Endothelial cell of umbilical vein (primary cell): ENCODE data around the gene METTL6. TPM values are rescaled to one million over a fixed set of nuclear protein-coding genes. Genes with fewer than 3 reads are reported as not detected.

Experiments
- BruUV-seq: library from RNA; stranded (reverse); fragments of 400-500 nt; replicated peaks from 2 replicates; lab custom pipeline; 2021; lab: Mats Ljungman, UMichigan
- CTCF ChIA-PET: fragments of 300-600, 350-600 bp; sonication (Branson Sonifier 250); formaldehyde crosslinking; loops from one replicate; lab custom pipeline; 2021; ENCODE audit warnings: antibody characterized with exemption, inconsistent platforms; lab: Charles Lee
- POLR2A ChIA-PET: fragments of 300-600, 350-600 bp; sonication (Branson Sonifier 250); formaldehyde crosslinking; loops from one replicate; lab custom pipeline; 2021; ENCODE audit warnings: antibody characterized with exemption, inconsistent platforms; lab: Charles Lee
- DNase-seq: peaks from one replicate; pipeline ENCODE4 v3.0.0-alpha.2; 2011; ENCODE audit warnings: low read depth, low spot score
- FAIRE-seq: peaks from 2 replicates; lab custom pipeline; 2011; peaks lifted over from hg19 to GRCh38; lab: Jason Lieb, UNC
- H2AFZ ChIP-seq: 2 replicates; pipeline ENCODE4 v1.6.0; 2012; ENCODE audit warnings: low read depth, low read length, control low read depth, inconsistent platforms
- H3K27ac ChIP-seq: 2 replicates; pipeline ENCODE4 v1.5.1; 2011; ENCODE audit warnings: low read depth, mild to moderate bottlenecking, control low read depth, low read length, moderate library complexity; ENCODE audit not compliant: insufficient read depth
- H3K27me3 ChIP-seq, 2 experiments: 2 replicates each; pipeline versions ENCODE4 v1.6.0 to v1.6.1; 2011; ENCODE audit warnings: low read length in 2 of 2, mixed read lengths in 1 of 2; ENCODE audit not compliant: control insufficient read depth in 2 of 2, insufficient read depth in 2 of 2
- H3K36me3 ChIP-seq, 2 experiments: 2 replicates in 1 of 2; 3 replicates in 1 of 2; pipeline ENCODE4 v1.5.1; 2011; ENCODE audit warnings: low read length in 2 of 2, mild to moderate bottlenecking in 1 of 2, moderate library complexity in 1 of 2; ENCODE audit not compliant: control insufficient read depth in 2 of 2, insufficient read depth in 2 of 2; ENCODE audit errors: extremely low read depth in 1 of 2
- H3K4me1 ChIP-seq: 3 replicates; pipeline ENCODE4 v1.5.1; 2011; ENCODE audit warnings: mild to moderate bottlenecking, low read length; ENCODE audit not compliant: control insufficient read depth, insufficient read depth; ENCODE audit errors: extremely low read depth
- H3K4me2 ChIP-seq: 2 replicates; pipeline ENCODE4 v1.6.1; 2011; ENCODE audit warnings: low read length, control low read depth, mixed read lengths; ENCODE audit not compliant: insufficient read depth
- H3K4me3 ChIP-seq, 3 experiments: fragments of 200-600 bp in 1 of 3; sonication (generic), shearing (Covaris generic) in 1 of 3; replicated peaks in 1 of 3; 2 replicates each; pipeline ENCODE4 v1.5.1; 2011 to 2016; ENCODE audit warnings: control low read depth in 3 of 3, low read length in 3 of 3, mild to moderate bottlenecking in 2 of 3, inconsistent platforms in 1 of 3, low read depth in 1 of 3, moderate library complexity in 1 of 3; ENCODE audit not compliant: insufficient read depth in 1 of 3
- H3K79me2 ChIP-seq: 2 replicates; pipeline ENCODE4 v1.6.0; 2012; ENCODE audit warnings: low read length, inconsistent platforms; ENCODE audit not compliant: control insufficient read depth, insufficient read depth
- H3K9ac ChIP-seq: replicated peaks from 2 replicates; pipeline ENCODE3; 2011; ENCODE audit warnings: low read length, control low read depth; ENCODE audit not compliant: insufficient read depth; ENCODE audit errors: extremely low read depth
- H3K9me1 ChIP-seq: replicated peaks from 3 replicates; pipeline ENCODE4 v1.6.0; 2011; ENCODE audit warnings: mild to moderate bottlenecking, low read length; ENCODE audit not compliant: control insufficient read depth, insufficient read depth; ENCODE audit errors: extremely low read depth
- H3K9me3 ChIP-seq: replicated peaks from 2 replicates; pipeline ENCODE4 v1.5.1; 2012; ENCODE audit warnings: low read length, inconsistent platforms; ENCODE audit not compliant: control insufficient read depth, insufficient read depth
- H4K20me1 ChIP-seq: replicated peaks from 2 replicates; pipeline ENCODE3; 2011; ENCODE audit warnings: mild to moderate bottlenecking, low read length; ENCODE audit not compliant: control insufficient read depth, insufficient read depth; ENCODE audit errors: extremely low read depth
- CTCF ChIP-seq, 2 donors: IDR thresholded peaks; 1 replicate in 1 of 2; 2 replicates in 1 of 2; pipeline ENCODE4 v1.5.1; 2011; ENCODE audit warnings: low read length in 2 of 2, mild to moderate bottlenecking in 2 of 2, moderate library complexity in 2 of 2, control low read depth in 1 of 2, inconsistent platforms in 1 of 2, low read depth in 1 of 2; ENCODE audit not compliant: insufficient read depth in 1 of 2; ENCODE audit errors: extremely low read depth in 1 of 2
- EZH2 ChIP-seq: IDR thresholded peaks from 2 replicates; pipeline ENCODE4 v1.6.1; 2012; ENCODE audit warnings: borderline replicate concordance, low read depth, mild to moderate bottlenecking, moderate library complexity, low read length, inconsistent platforms; ENCODE audit not compliant: severe bottlenecking
- FOS ChIP-seq: IDR thresholded peaks from 2 replicates; pipeline ENCODE4 v1.6.1; 2011; ENCODE audit warnings: mild to moderate bottlenecking, low read length, moderate library complexity, borderline replicate concordance; ENCODE audit not compliant: insufficient read depth
- GATA2 ChIP-seq: IDR thresholded peaks from 2 replicates; pipeline ENCODE4 v1.7.0; 2011; ENCODE audit warnings: low read depth, mild to moderate bottlenecking, moderate library complexity, mixed read lengths, low read length; ENCODE audit not compliant: insufficient read length, insufficient read depth
- JUN ChIP-seq: IDR thresholded peaks from 2 replicates; pipeline ENCODE4 v1.6.1; 2011; ENCODE audit warnings: borderline replicate concordance, low read depth; ENCODE audit not compliant: insufficient read length, insufficient read depth
- MAX ChIP-seq: IDR thresholded peaks from 2 replicates; pipeline ENCODE4 v1.6.1; 2011; ENCODE audit not compliant: insufficient read depth, insufficient read length
- MYC ChIP-seq: IDR thresholded peaks from one replicate; pipeline ENCODE4 v1.6.1; 2011; ENCODE audit warnings: mild to moderate bottlenecking, low read depth, low read length
- POLR2A ChIP-seq: IDR thresholded peaks from 2 replicates; pipeline ENCODE4 v1.6.1; 2012; ENCODE audit warnings: low read depth, mild to moderate bottlenecking, control low read depth, low read length
- POLR2AphosphoS5 ChIP-seq: IDR thresholded peaks from 2 replicates; pipeline ENCODE4 v1.6.1; 2012; ENCODE audit warnings: low read depth, mild to moderate bottlenecking, control low read depth, low read length, moderate library complexity; ENCODE audit not compliant: insufficient read depth
- dilution Hi-C: fragments of 300-500 bp; cut with MboI; formaldehyde crosslinking; loops from one replicate; pipeline ENCODE4 v1.15.0; 2019; ENCODE audit warnings: low sequenced_read_pairs; ENCODE audit not compliant: extremely low pct_ligation_motif_present
- intact Hi-C: fragments of 100-400 bp; cut with micrococcal nuclease; formaldehyde crosslinking; loops from one replicate; pipeline ENCODE4 v1.10.0; 2022
- polyA plus RNA-seq, 4 experiments: library from polyadenylated mRNA; depleted of rRNA in 3 of 4; stranded (reverse) in 3 of 4; unstranded in 1 of 4; fragments of >200 nt; gene quantifications; 2 replicates each; pipeline versions ENCODE4 v1.2.1 to v1.2.3, GENCODE V29; 2011 to 2012; ENCODE audit warnings: missing spikeins in 1 of 4
- total RNA-seq: library from RNA; stranded (reverse); gene quantifications from 2 replicates; pipeline ENCODE4 v1.2.3, GENCODE V29; 2021

The METTL6 gene
- total and polyA plus RNA-seq, 2 donors (not counting 3 experiments of a cell fraction or from before 2014, with no cell fraction given): 12.7 to 19.5 TPM

GRCh38 chr3:15438983-15439382 is 11.6 kb upstream of the METTL6 start:
- no peak for FAIRE-seq

GRCh38 chr3:15436246-15436645 is 8.9 kb upstream of the METTL6 start:
- peaks cover 5% of the 10 kb centered on the region for H3K79me2 ChIP-seq
- intact Hi-C loops: no loop called here
- no peak overlapping the region for H3K27ac ChIP-seq
- no TSS peak for BruUV-seq
- no peak overlapping the region for H2AFZ ChIP-seq
- H3K9me3 ChIP-seq: no peaks in the 10 kb centered on the region
- DNase-seq (no peak), FAIRE-seq (no peak)
- TF ChIP-seq FOS (no peak), CTCF (IDR thresholded peaks at IDR 0.05; ENCODE audit: extremely low read depth in 1 of 2, insufficient read depth in 1 of 2, low read depth in 1 of 2, low read length in 2 of 2) (no peak), POLR2A (no peak), EZH2 (no peak), JUN (no peak), MAX (no peak), GATA2 (no peak), POLR2AphosphoS5 (no peak), MYC (no peak)
- H3K9me1 ChIP-seq: no peaks in the 10 kb centered on the region
- peaks cover 19 to 28% of the 10 kb centered on the region in 2 experiments for H3K36me3 ChIP-seq
- dilution Hi-C loops: no loop called here
- no peak overlapping the region for H3K4me3 ChIP-seq
- no peaks in the 10 kb centered on the region for H3K27me3 ChIP-seq
- no peak overlapping the region for H3K9ac ChIP-seq
- peaks cover 20% of the 10 kb centered on the region for H3K4me1 ChIP-seq
- no peak overlapping the region for H3K4me2 ChIP-seq
- POLR2A ChIA-PET: no interaction called here
- CTCF ChIA-PET: no interaction called here
- no peaks in the 10 kb centered on the region for H4K20me1 ChIP-seq

More at GRCh38 chr3:15438983-15439382, 11.6 kb upstream of the METTL6 start:
- Histone ChIP-seq H3K9ac (no peak overlapping the region), H3K79me2 (no peaks in the 10 kb centered on the region), H2AFZ (no peak overlapping the region), H3K9me3 (no peaks in the 10 kb centered on the region), H3K36me3 (peaks cover 21 to 28% of the 10 kb centered on the region in 2 experiments), H3K4me1 (peaks cover 22% of the 10 kb centered on the region), H4K20me1 (no peaks in the 10 kb centered on the region), H3K9me1 (no peaks in the 10 kb centered on the region), H3K27ac (no peak overlapping the region), H3K27me3 (no peaks in the 10 kb centered on the region), H3K4me2 (no peak overlapping the region), H3K4me3 (no peak overlapping the region)
- dilution Hi-C loops: no loop called here
- ChIA-PET POLR2A (no interaction called here), CTCF (interaction anchor here (0.8 kb wide), 1 partner anchor 10 kb away, joined by 5 read pairs; no protein-coding TSS in a partner anchor)
- no peak for TF ChIP-seq POLR2AphosphoS5
- DNase-seq: no peak
- BruUV-seq: no TSS peak
- intact Hi-C loops: no loop called here
